Neural cell (in vitro differentiated cells): ENCODE data around the gene PDHX.

ENCODE experiments used
- EZH2 ChIP-seq: fragments of 200-600, 300-800 bp; shearing (Covaris generic), sonication (generic); IDR thresholded peaks from 2 replicates; pipeline ENCODE4 v1.6.1; 2014; ENCODE audit warnings: antibody characterized with exemption, low read length, borderline replicate concordance, mild to moderate bottlenecking; ENCODE audit not compliant: insufficient read depth, poor library complexity, severe bottlenecking
- MXI1 ChIP-seq: fragments of 450-650 bp; conservative IDR thresholded peaks from 2 replicates; pipeline ENCODE4 v1.6.1; 2014; ENCODE audit warnings: antibody characterized with exemption, mild to moderate bottlenecking; ENCODE audit not compliant: poor library complexity, severe bottlenecking
- POLR2AphosphoS5 ChIP-seq: IDR thresholded peaks from 2 replicates; pipeline ENCODE4 v1.6.1; 2012
- RAD21 ChIP-seq: fragments of 450-650 bp; conservative IDR thresholded peaks from 2 replicates; pipeline ENCODE4 v1.6.1; 2014; ENCODE audit warnings: antibody characterized with exemption, mild to moderate bottlenecking, moderate library complexity
- TF ChIP-seq, protein P1 (sequence below): fragments of 450-650 bp; IDR thresholded peaks from 2 replicates; pipeline ENCODE4 v1.5.1; 2014; ENCODE audit warnings: antibody characterized with exemption, mild to moderate bottlenecking, moderate library complexity; ENCODE audit not compliant: poor library complexity, severe bottlenecking

DNA sequence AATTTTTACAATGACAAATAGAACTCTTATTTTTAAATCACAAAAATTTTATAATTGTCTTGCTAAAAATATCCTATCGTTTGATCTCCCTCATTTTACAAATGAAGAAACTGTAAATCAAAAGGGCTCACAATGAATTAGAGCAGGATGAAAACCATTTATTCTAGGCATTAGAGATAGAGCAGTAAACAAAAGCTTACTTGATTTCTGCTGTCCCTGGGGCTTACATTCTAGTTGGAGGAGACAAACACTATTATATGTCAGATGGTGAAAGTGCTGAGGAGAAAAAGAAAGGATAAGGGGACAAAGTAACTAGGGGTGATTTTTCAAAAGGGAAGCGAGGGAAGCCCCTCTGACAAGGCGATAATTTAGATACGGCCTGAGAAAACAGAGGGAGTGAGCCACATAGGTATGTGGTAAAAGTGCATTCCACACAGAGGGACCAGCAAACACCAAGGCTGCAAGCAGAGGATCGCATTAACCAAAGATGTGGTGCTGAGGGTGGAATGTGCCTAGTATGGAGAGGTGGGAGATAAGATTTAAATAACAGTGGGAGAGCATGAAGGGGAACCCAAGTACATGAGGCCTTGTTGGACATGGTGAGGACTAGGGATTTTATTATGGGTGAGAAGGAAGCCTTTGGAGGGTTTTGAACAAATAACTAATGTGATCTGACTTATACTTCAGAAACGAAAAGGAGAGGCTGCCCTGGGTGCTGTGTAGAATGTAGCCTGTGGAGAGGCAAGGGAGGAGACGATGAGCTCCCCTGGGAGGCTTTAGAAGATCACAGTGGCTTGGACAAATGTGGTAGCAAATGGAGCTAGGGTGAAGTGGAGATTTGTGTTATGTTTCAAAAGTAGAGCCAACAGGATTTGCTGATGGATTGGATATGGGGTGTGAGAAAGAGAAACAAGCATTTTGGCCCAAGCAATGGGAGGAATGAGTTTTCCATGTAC is 62.1 kb downstream of the PDHX start:
- TF ChIP-seq, protein P1, sequence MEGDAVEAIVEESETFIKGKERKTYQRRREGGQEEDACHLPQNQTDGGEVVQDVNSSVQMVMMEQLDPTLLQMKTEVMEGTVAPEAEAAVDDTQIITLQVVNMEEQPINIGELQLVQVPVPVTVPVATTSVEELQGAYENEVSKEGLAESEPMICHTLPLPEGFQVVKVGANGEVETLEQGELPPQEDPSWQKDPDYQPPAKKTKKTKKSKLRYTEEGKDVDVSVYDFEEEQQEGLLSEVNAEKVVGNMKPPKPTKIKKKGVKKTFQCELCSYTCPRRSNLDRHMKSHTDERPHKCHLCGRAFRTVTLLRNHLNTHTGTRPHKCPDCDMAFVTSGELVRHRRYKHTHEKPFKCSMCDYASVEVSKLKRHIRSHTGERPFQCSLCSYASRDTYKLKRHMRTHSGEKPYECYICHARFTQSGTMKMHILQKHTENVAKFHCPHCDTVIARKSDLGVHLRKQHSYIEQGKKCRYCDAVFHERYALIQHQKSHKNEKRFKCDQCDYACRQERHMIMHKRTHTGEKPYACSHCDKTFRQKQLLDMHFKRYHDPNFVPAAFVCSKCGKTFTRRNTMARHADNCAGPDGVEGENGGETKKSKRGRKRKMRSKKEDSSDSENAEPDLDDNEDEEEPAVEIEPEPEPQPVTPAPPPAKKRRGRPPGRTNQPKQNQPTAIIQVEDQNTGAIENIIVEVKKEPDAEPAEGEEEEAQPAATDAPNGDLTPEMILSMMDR: no peak
- TF ChIP-seq RAD21 (no peak), EZH2 (no peak), POLR2AphosphoS5 (no peak), MXI1 (no peak)
